Stimulated activated CD8-positive, alpha-beta memory T cell treated with anti-CD3 and anti-CD28 coated beads, Interleukin-15, amount 100 ng/mL, for 24 hours (primary cell): ENCODE data around the gene MSH5.

Experiments used
- DNase-seq: peaks from one replicate; pipeline ENCODE4 v3.0.0-alpha.2; 2020; ENCODE audit warnings: low read depth

MSH5 gene

GRCh38 chr6:31713465-31713864, 26.3 kb upstream of the MSH5 start:
- DNase-seq = no peak

GRCh38 chr6:31713991-31714684, 25.7 kb upstream of the MSH5 start:
- DNase-seq = no peak

GRCh38 chr6:31715022-31715958, 24.5 kb upstream of the MSH5 start, which contains the start of gene LY6G6D:
TSS of gene LY6G6D (plus strand) at chr6:31715348. CDS start at chr6:31715356, 8 bp downstream.
- DNase-seq = no peak

- DNase-seq = no peak
Measured at GRCh38 chr6:31717499-31718222, 22.1 kb upstream of the MSH5 start.

- DNase-seq = no peak
Measured at GRCh38 chr6:31718265-31718664, 21.5 kb upstream of the MSH5 start.

GRCh38 chr6:31719001-31719400, 20.8 kb upstream of the MSH5 start:
- no peak for DNase-seq

- DNase-seq = no peak
Measured at GRCh38 chr6:31720196-31720770, 19.5 kb upstream of the MSH5 start.

GRCh38 chr6:31721351-31722020, 18.3 kb upstream of the MSH5 start, which contains the start of gene LY6G6C:
TSS of gene LY6G6C (minus strand) at chr6:31721746. CDS start at chr6:31721679, 67 bp downstream.
- DNase-seq = no peak

- DNase-seq = no peak
Measured at GRCh38 chr6:31722173-31722572, 17.6 kb upstream of the MSH5 start.

- no peak for DNase-seq
Measured at GRCh38 chr6:31723245-31723979, 16.4 kb upstream of the MSH5 start, which contains the start of gene MPIG6B. TSS of gene MPIG6B (plus strand) at chr6:31723373. CDS start at chr6:31723384, 11 bp downstream.

GRCh38 chr6:31723980-31724691, 15.7 kb upstream of the MSH5 start:
- no peak for DNase-seq

GRCh38 chr6:31725502-31726350, 14.1 kb upstream of the MSH5 start:
- no peak for DNase-seq

- DNase-seq = no peak
Measured at GRCh38 chr6:31727034-31727716, 12.6 kb upstream of the MSH5 start.

- no peak for DNase-seq
Measured at GRCh38 chr6:31727717-31728671, 11.8 kb upstream of the MSH5 start.

- no peak for DNase-seq
Measured at GRCh38 chr6:31728767-31729514, 10.9 kb upstream of the MSH5 start, which contains the start of gene DDAH2. TSS of gene DDAH2 (minus strand) at chr6:31729299. CDS start at chr6:31729161, 138 bp downstream.

- peak; percentile 56 for DNase-seq
Measured at GRCh38 chr6:31729515-31729978, 10.3 kb upstream of the MSH5 start.
